Measurements from ENCODE around the gene CDR2L. TPM values are rescaled to one million over a fixed set of nuclear protein-coding genes. Genes with fewer than 3 reads are reported as not detected.

The CDR2L gene
- total RNA-seq, 4 donors from 2014 or later: 14.6 to 36.7 (median 24.3) TPM

DNA sequence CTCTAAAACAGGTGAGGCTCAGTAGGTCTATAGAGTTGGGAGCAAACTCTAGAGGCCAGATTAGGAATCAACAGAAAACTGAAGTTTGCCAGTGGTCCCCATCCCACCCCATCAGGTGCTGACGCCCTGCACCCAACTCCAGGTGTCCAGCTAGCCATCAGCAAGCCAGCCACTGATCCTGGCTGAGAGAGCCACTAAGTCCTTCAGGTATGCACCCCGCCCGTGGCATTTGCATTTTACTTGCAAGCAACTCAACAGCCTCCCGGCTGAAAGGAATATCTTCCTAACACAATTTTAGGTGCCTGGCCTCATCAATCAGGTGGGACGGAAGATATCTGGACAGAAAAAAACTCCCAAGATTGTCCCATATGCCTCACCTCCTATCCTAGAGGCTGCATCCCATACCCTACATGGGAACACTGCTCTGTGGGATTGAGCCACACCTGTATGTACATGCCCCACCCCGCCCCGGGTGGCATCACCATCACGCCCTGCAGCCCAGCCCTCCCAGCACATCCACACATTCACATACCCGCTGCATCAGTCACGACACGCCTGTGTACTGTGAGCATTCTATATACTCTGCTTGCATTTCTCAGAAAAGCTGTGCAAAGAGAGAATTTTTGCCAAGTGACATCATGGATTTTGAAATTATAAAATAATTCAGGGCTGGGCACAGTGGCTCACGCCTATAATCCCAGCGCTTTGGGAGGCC, 43.5 kb upstream of the CDR2L start:
- WGBS: 75% methylated on average over 11 of the region's 13 CpGs
- peaks cover 0 to 68% (median 6%) of the 10 kb centered on the region in 4 donors for H3K27me3 ChIP-seq
- no peaks in the 10 kb centered on the region for H3K9me3 ChIP-seq
- no peaks in the 10 kb centered on the region for H3K36me3 ChIP-seq
- DNase-seq (ENCODE audit: extremely low spot score): no peak
- H3K27ac ChIP-seq (replicated peaks in 1 of 4): no peak overlapping the region
- intact Hi-C loops (cut with DNase I): no loop called here
- no peaks in the 10 kb centered on the region for H3K4me1 ChIP-seq
- no peak overlapping the region for H3K4me3 ChIP-seq
- TF ChIP-seq POLR2A (IDR thresholded peaks at IDR 0.05; ENCODE audit: low read depth) (no peak), EP300 (IDR thresholded peaks at IDR 0.05) (no peak), POLR2AphosphoS5 (IDR thresholded peaks at IDR 0.05) (no peak)
- TF ChIP-seq, protein P1, sequence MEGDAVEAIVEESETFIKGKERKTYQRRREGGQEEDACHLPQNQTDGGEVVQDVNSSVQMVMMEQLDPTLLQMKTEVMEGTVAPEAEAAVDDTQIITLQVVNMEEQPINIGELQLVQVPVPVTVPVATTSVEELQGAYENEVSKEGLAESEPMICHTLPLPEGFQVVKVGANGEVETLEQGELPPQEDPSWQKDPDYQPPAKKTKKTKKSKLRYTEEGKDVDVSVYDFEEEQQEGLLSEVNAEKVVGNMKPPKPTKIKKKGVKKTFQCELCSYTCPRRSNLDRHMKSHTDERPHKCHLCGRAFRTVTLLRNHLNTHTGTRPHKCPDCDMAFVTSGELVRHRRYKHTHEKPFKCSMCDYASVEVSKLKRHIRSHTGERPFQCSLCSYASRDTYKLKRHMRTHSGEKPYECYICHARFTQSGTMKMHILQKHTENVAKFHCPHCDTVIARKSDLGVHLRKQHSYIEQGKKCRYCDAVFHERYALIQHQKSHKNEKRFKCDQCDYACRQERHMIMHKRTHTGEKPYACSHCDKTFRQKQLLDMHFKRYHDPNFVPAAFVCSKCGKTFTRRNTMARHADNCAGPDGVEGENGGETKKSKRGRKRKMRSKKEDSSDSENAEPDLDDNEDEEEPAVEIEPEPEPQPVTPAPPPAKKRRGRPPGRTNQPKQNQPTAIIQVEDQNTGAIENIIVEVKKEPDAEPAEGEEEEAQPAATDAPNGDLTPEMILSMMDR (IDR thresholded peaks at IDR 0.05): no peak

DNA sequence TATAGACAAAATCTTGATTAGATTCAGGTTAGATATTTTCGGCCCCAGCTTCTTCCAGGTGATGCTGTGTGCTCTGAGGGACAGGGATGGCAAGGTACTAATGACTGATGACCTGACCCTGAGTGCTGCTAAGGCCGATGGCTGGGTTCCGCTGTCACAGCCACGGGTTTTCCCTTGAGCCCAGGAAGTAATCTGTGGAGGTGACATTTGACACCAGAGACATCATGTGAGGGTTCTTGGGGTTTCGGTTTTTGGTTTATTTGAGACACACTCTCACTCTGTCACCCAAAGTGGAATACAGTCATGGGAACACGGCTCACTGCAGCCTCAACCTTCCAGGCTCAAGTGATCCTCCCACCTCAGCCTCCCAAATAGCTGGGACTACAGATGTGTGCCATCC, 41.9 kb upstream of the CDR2L start:
- H3K27ac ChIP-seq (replicated peaks in 1 of 4): no peak overlapping the region
- no peaks in the 10 kb centered on the region for H3K4me1 ChIP-seq
- no peaks in the 10 kb centered on the region for H3K9me3 ChIP-seq
- peaks cover 0 to 78% (median 6%) of the 10 kb centered on the region in 4 donors for H3K27me3 ChIP-seq
- intact Hi-C loops (cut with DNase I): no loop called here
- WGBS: 43% methylated on average over 2 of the region's 6 CpGs
- H3K4me3 ChIP-seq: no peak overlapping the region
- TF ChIP-seq POLR2AphosphoS5 (IDR thresholded peaks at IDR 0.05) (no peak), POLR2A (IDR thresholded peaks at IDR 0.05; ENCODE audit: low read depth) (no peak), EP300 (IDR thresholded peaks at IDR 0.05) (no peak)
- TF ChIP-seq, protein P1 (IDR thresholded peaks at IDR 0.05): no peak
- no peaks in the 10 kb centered on the region for H3K36me3 ChIP-seq
- DNase-seq (ENCODE audit: extremely low spot score): no peak

DNA sequence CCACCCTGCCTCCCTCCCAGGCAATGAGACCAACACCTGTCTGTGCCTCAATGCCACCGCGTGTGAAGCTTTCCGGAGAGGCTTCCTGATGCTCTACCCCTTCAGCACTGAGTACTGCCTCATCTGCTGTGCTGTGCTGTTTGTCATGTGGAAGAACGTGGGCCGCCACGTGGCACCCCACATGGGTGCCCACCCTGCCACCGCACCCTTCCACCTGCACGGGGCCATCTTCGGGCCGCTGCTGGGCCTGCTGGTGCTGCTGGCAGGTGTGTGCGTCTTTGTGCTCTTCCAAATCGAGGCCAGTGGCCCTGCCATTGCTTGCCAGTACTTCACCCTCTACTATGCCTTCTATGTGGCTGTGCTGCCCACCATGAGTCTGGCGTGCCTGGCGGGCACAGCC, 40.8 kb upstream of the CDR2L start:
- no peak for DNase-seq (ENCODE audit: extremely low spot score)
- TF ChIP-seq POLR2AphosphoS5 (IDR thresholded peaks at IDR 0.05) (no peak), POLR2A (IDR thresholded peaks at IDR 0.05; ENCODE audit: low read depth) (no peak), EP300 (IDR thresholded peaks at IDR 0.05) (no peak)
- TF ChIP-seq, protein P1 (IDR thresholded peaks at IDR 0.05): no peak
- Histone ChIP-seq H3K27me3 (peaks cover 0 to 78% (median 4%) of the 10 kb centered on the region in 4 donors), H3K9me3 (no peaks in the 10 kb centered on the region), H3K4me1 (no peaks in the 10 kb centered on the region), H3K4me3 (no peak overlapping the region), H3K36me3 (peaks cover 0 to 8% (median 3%) of the 10 kb centered on the region in 4 donors), H3K27ac (replicated peaks in 1 of 4) (no peak overlapping the region)
- intact Hi-C loops (cut with DNase I): no loop called here
- 87% methylated on average over 14 of the region's 14 CpGs for WGBS

DNA sequence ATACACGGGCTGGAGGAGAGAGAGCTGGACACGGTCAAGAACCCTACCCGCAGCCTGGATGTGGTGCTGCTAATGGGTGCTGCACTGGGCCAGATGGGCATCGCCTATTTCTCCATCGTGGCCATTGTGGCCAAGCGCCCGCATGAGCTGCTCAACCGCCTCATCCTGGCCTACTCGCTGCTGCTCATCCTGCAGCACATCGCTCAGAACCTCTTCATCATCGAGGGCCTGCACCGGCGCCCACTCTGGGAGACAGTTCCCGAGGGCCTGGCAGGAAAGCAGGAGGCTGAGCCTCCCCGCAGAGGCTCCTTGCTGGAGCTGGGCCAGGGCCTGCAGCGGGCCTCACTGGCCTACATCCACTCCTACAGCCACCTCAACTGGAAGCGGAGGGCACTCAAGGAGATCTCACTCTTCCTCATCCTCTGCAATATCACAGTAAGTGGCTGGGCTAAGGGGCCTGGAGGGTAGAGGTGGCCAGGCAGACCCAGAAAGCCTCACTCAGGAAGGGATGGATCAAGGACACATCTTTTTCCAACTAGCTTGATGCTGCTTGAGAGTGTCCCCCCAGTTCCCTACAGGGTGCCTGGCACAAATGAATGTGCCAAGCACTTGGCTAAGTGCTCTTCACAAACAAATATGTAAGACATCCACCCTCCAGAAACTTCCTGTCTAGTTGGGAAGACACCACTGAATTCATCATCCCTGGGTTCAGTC, 40.2 kb upstream of the CDR2L start:
- TF ChIP-seq, protein P1 (IDR thresholded peaks at IDR 0.05): no peak
- TF ChIP-seq EP300 (IDR thresholded peaks at IDR 0.05): no peak
- no peak for TF ChIP-seq POLR2AphosphoS5 (IDR thresholded peaks at IDR 0.05)
- no peak for TF ChIP-seq POLR2A (IDR thresholded peaks at IDR 0.05; ENCODE audit: low read depth)
- Histone ChIP-seq H3K4me1 (no peaks in the 10 kb centered on the region), H3K36me3 (peaks cover 0 to 10% (median 4%) of the 10 kb centered on the region in 4 donors), H3K27me3 (peaks cover 0 to 78% (median 3%) of the 10 kb centered on the region in 4 donors), H3K27ac (replicated peaks in 1 of 4) (no peak overlapping the region), H3K9me3 (no peaks in the 10 kb centered on the region), H3K4me3 (no peak overlapping the region)
- 94% methylated on average over 13 of the region's 17 CpGs for WGBS
- DNase-seq (ENCODE audit: extremely low spot score): no peak
- intact Hi-C loops (cut with DNase I): no loop called here
